DOHH2 (cell line): ENCODE results near the gene PES1.
"Not testable (repeated sequence)": the region's sequence is repeated elsewhere in the genome, so short reads cannot be mapped to it uniquely, and the experiment has no call there.

Source experiments
- H3F3A ChIP-seq: fragments of 200-600 bp; sonication (generic), shearing (Covaris generic); 2 replicates; pipeline ENCODE4 v1.6.0; 2016; ENCODE audit warnings: antibody characterized with exemption, mild to moderate bottlenecking; ENCODE audit not compliant: control insufficient read depth, insufficient read depth
- H3K27ac ChIP-seq: fragments of 200-600 bp; sonication (generic); 2 replicates; pipeline ENCODE4 v1.5.1; 2014; ENCODE audit warnings: low read depth, mild to moderate bottlenecking, low read length, moderate library complexity
- H3K27me3 ChIP-seq: fragments of 200-600 bp; sonication (generic); 2 replicates; pipeline ENCODE4 v1.6.1; 2014; ENCODE audit warnings: mild to moderate bottlenecking, low read length, mixed read lengths; ENCODE audit not compliant: control insufficient read depth
- H3K36me3 ChIP-seq: fragments of 200-600 bp; sonication (generic); 2 replicates; pipeline ENCODE4 v1.6.1; 2014; ENCODE audit warnings: mild to moderate bottlenecking, low read length, moderate library complexity, mixed read lengths; ENCODE audit not compliant: control insufficient read depth
- H3K4me1 ChIP-seq: fragments of 200-600 bp; sonication (generic); 2 replicates; pipeline ENCODE4 v1.6.1; 2014; ENCODE audit warnings: mild to moderate bottlenecking, low read length, mixed read lengths; ENCODE audit not compliant: control insufficient read depth
- H3K4me2 ChIP-seq: fragments of 200-600 bp; sonication (generic); 2 replicates; pipeline ENCODE4 v1.6.0; 2014; ENCODE audit warnings: mild to moderate bottlenecking, low read length, moderate library complexity
- H3K4me3 ChIP-seq: fragments of 200-600 bp; sonication (generic); 2 replicates; pipeline ENCODE4 v1.5.1; 2014; ENCODE audit warnings: mild to moderate bottlenecking, low read length, mixed read lengths
- H3K79me2 ChIP-seq: fragments of 200-600 bp; sonication (generic); 2 replicates; pipeline ENCODE4 v1.6.1; 2014; ENCODE audit warnings: mild to moderate bottlenecking, low read length, mixed read lengths; ENCODE audit not compliant: control insufficient read depth
- H3K9me2 ChIP-seq: fragments of 200-600 bp; sonication (generic); replicated peaks from 2 replicates; pipeline ENCODE4 v1.6.1; 2014; ENCODE audit warnings: mild to moderate bottlenecking, low read length, mixed read lengths; ENCODE audit not compliant: control insufficient read depth
- H3K9me3 ChIP-seq: fragments of 200-600 bp; sonication (generic); 2 replicates; pipeline ENCODE4 v1.6.1; 2014; ENCODE audit warnings: antibody characterized with exemption, low read length, mixed read lengths; ENCODE audit not compliant: control insufficient read depth, insufficient read depth
- H4K20me1 ChIP-seq: fragments of 200-600 bp; sonication (generic); 2 replicates; pipeline ENCODE4 v1.6.0; 2014; ENCODE audit warnings: low read depth, mild to moderate bottlenecking, antibody characterized with exemption, low read length, moderate library complexity; ENCODE audit not compliant: control insufficient read depth, insufficient read depth
- EZH2phosphoT487 ChIP-seq: fragments of 200-600 bp; sonication (generic); IDR thresholded peaks from 2 replicates; pipeline ENCODE4 v1.6.1; 2017; ENCODE audit warnings: borderline replicate concordance, mild to moderate bottlenecking, antibody characterized with exemption, low read length, moderate library complexity, mixed read lengths
- TF ChIP-seq, protein P1 (sequence below): fragments of 200-600 bp; sonication (generic); IDR thresholded peaks from one replicate; pipeline ENCODE4 v1.5.1; 2014; ENCODE audit warnings: antibody characterized with exemption, mild to moderate bottlenecking, low read depth, low read length; ENCODE audit not compliant: poor library complexity, severe bottlenecking

PES1 gene

DNA sequence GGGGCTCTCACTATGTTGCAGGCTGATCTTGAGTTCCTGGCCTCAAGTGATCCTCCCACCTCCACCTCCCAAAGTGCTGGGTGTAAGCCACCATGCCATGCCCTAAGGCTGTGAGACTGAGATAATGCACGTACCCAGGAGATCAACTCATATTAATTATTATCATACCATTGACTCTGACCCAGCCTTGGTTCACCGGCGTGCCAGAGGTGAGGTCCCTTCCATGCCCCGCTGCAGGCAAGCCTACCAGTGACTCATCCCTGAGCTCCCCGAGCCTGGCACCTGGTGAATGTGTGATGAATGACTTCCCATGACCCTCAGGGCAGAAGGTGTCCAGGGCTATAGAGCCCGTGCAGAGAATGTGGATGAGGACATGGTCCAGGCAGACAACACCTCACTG is 29.3 kb downstream of the PES1 start:
- Histone ChIP-seq H3K4me3 (no peak overlapping the region), H3K79me2 (no peaks in the 10 kb centered on the region), H3K4me1 (no peaks in the 10 kb centered on the region), H3K27ac (no peak overlapping the region), H3F3A (no peaks in the 10 kb centered on the region), H3K9me2 (no peaks in the 10 kb centered on the region), H3K4me2 (no peak overlapping the region), H4K20me1 (no peaks in the 10 kb centered on the region), H3K27me3 (no peaks in the 10 kb centered on the region), H3K9me3 (no peaks in the 10 kb centered on the region), H3K36me3 (no peaks in the 10 kb centered on the region)
- TF ChIP-seq, protein P1, sequence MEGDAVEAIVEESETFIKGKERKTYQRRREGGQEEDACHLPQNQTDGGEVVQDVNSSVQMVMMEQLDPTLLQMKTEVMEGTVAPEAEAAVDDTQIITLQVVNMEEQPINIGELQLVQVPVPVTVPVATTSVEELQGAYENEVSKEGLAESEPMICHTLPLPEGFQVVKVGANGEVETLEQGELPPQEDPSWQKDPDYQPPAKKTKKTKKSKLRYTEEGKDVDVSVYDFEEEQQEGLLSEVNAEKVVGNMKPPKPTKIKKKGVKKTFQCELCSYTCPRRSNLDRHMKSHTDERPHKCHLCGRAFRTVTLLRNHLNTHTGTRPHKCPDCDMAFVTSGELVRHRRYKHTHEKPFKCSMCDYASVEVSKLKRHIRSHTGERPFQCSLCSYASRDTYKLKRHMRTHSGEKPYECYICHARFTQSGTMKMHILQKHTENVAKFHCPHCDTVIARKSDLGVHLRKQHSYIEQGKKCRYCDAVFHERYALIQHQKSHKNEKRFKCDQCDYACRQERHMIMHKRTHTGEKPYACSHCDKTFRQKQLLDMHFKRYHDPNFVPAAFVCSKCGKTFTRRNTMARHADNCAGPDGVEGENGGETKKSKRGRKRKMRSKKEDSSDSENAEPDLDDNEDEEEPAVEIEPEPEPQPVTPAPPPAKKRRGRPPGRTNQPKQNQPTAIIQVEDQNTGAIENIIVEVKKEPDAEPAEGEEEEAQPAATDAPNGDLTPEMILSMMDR = no peak
- TF ChIP-seq EZH2phosphoT487 = no peak

DNA sequence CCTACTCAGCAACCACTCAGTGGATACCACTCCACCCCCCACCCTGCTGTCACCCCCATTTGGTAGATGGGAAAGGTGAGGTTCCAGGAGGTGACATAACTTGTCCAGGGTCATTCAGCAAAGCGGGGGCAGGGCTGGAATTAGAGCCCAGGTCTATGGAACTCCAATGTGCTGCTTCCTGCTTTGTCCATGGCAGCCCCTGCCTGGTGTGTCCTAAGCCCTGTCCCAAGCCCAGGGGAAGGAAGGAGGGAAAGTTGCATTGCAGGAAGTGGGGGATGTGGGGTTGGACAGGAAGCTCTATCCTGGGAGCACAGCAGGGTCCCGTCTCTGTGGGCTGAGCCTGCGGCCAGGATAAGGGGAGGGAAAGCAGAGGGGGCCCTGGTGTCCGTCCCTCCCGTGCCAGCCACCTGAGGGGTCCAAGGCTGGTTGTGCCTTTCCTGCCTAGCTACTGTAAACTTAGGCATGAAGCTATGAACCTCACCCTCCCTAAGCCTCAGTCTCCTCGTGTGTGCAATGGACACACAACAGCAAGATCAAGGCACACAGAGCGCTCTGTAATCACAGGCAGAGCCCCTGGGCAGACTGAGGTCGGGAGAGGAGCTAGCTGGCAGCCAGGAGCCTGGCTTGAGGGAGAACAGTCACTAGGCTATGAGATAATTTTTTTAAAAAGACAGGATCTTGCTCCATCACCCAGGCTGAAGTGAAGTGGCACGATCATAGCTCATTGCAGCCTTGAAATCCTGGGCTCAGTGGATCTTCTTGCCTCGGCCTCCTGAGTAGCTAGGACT is 30.1 kb downstream of the PES1 start:
- H3K4me3 ChIP-seq = no peak overlapping the region
- TF ChIP-seq, protein P1 = no peak
- TF ChIP-seq EZH2phosphoT487 = no peak
- H3F3A ChIP-seq = no peaks in the 10 kb centered on the region
- no peaks in the 10 kb centered on the region for H3K36me3 ChIP-seq
- no peaks in the 10 kb centered on the region for H3K79me2 ChIP-seq
- no peak overlapping the region for H3K27ac ChIP-seq
- no peaks in the 10 kb centered on the region for H3K9me3 ChIP-seq
- H3K27me3 ChIP-seq = no peaks in the 10 kb centered on the region
- no peak overlapping the region for H3K4me2 ChIP-seq
- no peaks in the 10 kb centered on the region for H3K9me2 ChIP-seq
- H3K4me1 ChIP-seq = no peaks in the 10 kb centered on the region
- no peaks in the 10 kb centered on the region for H4K20me1 ChIP-seq

DNA sequence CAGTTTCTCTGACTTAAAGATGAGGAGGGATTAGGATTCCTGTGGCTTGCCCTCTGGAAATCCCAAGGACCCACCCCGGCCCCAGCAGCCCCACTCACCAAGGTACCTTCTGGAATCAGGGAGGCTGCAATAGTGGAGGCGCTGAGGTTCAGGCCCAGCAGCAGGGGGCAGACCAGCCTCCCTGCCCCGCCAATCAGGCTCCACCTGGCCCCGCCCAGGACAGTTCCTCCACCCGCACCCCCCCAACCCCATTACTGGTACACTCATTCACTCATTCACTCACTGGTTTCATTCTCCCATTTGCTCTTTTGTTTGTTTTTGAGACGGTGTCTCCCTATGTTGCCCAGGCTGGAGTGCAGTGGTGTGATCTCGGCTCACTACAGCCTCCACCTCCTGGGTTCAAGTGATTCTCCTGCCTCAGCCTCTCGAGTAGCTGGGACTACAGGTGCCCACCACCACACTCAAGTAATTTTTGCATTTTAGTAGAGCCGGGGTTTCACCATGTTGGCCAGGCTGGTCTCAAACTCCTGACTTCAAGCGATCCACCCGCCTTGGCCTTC is 31.0 kb downstream of the PES1 start:
- H3K36me3 ChIP-seq, H3K9me2 ChIP-seq, H3K4me2 ChIP-seq, H3K4me3 ChIP-seq, H3F3A ChIP-seq, H3K4me1 ChIP-seq, H3K27ac ChIP-seq, H3K79me2 ChIP-seq, H3K27me3 ChIP-seq, H3K9me3 ChIP-seq, H4K20me1 ChIP-seq: not testable (repeated sequence)
- TF ChIP-seq, protein P1 = peak; percentile 48
